ENCODE results near the gene NEB.
"Not testable (repeated sequence)": the region's sequence is repeated elsewhere in the genome, so short reads cannot be mapped to it uniquely, and the experiment has no call there.

NEB gene

DNA sequence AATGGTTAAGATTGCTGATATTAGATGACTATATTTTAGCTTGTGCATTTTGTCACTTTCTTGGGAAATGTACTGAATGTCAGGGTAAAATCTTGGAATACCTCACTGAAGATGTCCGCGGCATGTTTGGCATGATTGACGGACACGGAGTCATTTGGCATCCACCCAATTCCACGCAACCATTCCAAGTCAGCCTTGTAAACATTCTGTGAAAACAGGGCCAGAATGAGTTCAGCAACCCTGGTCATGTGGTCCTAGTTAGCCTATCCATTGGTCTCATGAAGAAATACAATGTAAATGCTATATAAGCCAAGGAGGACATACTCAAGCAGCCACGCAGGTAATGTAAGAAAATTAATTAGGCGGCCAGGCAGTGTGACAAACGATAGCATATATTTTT is 165.1 kb downstream of the NEB start:
- intact Hi-C loops (cut with DNase I) = no loop called here
- DNase-seq = no peak

DNA sequence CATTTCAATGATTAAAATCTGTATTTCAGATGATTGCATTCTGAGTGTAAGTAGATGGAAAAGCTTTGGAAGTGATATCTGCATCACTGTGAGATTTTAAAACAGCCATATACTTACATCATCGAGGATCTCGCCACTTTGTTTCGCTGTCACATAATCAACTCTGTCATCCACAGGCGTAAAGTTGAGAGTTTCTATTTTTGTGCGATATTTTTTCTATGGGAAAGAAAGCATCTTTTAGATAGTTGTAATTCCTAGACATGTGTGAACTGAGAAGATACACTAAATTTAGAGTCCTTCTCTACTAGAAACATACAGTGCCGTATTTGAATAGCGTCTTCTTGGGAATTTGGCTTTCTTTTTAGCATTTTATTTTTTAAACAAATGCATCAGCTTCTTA is 165.8 kb downstream of the NEB start:
- no peak for DNase-seq
- intact Hi-C loops (cut with DNase I) = no loop called here

DNA sequence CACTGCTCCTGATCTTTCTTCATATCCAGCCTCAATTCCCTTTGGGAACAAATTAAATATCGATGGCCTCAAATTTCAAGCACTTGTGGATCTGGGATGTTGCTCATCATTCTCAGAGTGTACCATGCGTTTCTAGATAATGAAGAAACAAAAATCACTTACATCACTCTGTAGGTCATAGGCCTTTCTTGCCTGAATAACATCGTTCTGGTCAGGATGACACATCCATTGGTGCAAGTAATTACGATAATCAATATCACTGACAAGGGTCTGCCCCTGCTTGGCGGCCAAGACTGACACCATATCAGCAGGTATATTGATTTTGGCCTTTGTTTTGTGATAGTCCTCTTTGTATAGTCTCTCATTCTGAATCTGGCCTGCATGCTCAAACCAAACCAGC is 167.3 kb downstream of the NEB start:
- intact Hi-C loops (cut with DNase I) = no loop called here
- no peak for DNase-seq

DNA sequence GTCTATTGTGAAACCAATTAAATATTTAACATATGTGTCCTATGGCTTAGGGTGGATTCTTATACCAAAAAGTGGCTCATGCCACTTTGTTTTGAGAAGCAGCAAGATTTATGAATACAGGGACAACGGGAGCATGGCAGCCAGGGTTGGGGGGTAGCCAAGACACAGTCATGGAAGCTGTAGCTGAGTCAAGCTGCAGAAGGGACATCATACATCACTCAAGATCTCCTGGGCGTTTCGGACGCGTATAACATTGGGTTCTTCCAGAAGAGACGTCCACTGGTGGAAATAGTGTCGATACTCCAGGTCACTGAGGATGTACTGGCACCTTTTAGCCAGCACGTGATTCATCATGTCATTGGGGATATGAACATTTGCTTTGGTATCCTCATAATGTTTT is 171.9 kb downstream of the NEB start:
- DNase-seq = no peak

DNA sequence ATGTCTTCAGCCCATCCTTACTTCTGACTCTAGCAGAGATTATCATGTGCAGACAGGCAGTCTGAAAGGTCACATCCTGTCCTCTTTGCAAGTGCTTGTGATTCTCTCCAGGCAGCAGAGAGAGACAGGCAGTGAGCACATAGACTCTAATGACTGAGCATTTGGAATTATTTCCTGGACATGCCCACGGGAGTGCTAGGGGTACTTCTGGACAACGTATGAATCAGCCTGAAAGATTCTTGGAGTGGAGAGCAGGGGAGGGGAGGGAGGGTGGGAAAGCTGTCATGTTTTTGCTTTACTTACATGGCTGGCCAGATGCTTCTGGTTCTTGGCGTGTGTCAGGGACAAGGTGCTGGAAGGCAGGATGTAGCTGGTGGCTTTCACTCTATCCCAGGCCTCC is 174.0 kb downstream of the NEB start:
- no peak for DNase-seq
- intact Hi-C loops (cut with DNase I) = no loop called here

More for the DNA sequence above, 171.9 kb downstream of the NEB start:
- intact Hi-C loops (cut with DNase I) = no loop called here

DNA sequence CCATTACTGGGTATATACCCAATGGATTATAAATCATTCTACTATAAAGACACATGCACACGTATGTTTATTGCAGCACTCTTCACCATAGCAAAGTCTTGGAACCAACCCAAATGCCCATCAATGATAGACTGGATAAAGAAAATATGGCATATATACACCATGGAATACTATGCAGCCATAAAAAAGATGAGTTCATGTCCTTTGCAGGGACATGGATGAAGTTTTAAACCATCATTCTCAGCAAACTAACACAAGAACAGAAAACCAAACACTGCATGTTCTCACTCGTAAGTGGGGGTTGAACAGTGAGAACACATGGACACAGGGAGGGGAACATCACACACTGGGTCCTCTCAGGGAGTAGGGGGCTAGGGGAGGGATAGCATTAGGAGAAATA is 174.8 kb downstream of the NEB start:
- intact Hi-C loops (cut with DNase I); DNase-seq: not testable (repeated sequence)

DNA sequence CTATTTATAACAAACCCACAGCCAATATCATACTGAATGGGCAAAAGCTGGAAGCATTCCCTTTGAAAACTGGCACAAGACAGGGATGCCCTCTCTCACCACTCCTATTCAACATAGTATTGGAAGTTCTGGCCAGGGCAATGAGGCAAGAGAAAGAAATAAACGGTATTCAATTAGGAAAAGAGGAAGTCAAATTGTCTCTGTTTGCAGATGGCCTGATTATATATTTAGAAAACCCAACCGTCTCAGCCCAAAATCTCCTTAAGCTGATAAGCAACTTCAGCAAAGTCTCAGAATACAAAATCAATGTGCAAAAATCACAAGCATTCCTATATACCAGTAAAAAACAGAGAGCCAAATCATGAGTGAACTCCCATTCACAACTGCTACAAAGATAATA is 176.4 kb downstream of the NEB start:
- DNase-seq; intact Hi-C loops (cut with DNase I): not testable (repeated sequence)

DNA sequence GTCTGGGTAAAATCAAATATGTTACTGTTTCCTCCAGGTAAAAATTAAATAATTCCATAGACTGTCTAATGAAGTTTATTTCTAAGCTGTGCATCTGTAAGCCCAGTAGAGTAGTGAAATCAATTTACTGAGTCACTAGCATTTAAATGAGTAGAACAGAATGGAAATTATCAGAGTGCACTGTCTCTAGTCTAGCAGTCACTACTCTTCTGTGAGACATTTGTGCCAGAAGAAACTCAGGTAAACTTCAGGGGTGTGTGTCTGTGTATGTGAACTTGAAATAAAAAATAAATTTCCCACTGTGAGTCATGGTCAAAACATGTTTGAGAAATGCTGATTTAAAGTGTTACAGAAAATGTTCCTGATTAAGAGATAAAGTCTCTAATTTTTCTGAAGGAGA is 178.2 kb downstream of the NEB start:
- intact Hi-C loops (cut with DNase I) = no loop called here
- no peak for DNase-seq

DNA sequence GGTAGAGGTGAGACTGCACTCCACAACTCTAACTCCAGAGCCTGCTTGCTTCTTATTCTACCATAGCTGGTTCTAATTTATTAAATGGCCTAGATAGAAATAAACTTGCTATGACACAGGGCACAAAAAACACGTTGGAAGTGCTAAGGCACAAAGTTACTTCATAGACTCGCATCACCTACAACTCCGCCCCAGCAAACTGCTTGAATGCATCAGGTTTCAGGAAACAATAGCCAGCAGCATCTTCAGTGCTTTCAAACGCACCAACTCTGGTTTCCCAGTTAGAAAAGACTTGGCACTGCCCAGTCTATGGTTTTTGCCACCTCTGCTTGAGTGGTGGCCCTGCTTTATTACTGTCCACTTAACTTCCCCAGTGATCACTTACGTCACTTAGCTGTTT is 182.0 kb downstream of the NEB start:
- intact Hi-C loops (cut with DNase I) = no loop called here

DNA sequence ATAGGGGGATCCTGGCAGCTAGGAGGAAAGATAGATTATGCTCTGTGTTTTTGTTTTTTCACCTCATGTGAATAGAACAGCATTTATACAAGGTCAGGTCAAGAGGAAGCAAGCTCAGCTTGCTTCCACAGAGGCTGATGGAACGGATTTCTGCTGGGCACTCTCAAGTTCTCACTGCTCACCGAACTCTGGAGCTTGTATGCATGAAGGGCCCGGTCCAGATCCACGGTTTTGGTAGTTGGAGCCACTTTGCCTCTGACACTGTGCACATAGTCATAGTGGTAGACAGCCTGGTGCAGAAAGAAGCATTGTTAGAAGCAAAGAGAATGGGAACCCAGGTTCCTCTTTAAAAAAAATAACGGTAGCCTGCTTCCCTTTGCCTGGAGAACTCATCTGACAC is 182.7 kb downstream of the NEB start:
- DNase-seq = no peak
- intact Hi-C loops (cut with DNase I) = no loop called here

More for the DNA sequence above, 182.0 kb downstream of the NEB start:
- no peak for DNase-seq

DNA sequence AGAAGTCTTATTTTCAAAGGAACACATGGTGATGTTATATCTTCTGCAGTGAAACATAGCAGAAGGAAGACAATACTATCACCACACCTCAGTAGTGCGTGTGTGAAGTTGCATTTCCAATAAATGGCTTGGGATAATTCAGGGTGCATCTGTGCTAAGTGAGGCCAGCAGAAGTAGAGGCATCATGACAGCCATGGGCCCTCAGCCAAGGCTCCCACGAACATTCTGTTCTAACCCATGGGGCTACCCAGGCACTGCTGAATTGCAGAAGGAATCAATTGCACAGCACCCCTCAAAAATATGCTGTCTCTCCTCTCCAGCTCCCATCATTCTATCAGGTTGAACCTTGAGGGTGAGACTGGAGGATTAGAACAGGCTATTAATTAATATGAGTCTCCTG is 185.1 kb downstream of the NEB start:
- intact Hi-C loops (cut with DNase I) = no loop called here
- DNase-seq = peak in 1 of 10 donors; percentile 70

DNA sequence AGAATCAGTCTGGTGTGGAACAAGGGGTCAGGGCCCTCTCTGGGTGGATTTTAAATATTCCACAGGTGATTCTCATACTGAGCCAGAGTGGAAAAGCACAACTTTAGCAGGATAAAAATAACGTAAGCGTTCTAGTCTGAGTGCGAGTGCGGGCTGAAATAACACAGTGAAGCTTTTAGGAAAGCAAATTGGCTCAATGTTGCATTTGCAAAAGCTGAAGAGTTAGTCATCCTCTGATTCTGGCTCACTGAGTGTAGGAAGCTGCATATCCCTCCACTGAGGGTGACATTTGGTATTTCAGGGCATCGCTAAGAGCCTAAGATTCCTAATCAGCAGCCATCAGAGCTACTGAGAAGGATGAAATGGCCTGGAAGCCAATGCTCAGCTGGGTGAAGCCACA is 189.8 kb downstream of the NEB start:
- intact Hi-C loops (cut with DNase I) = no loop called here
- DNase-seq = no peak

DNA sequence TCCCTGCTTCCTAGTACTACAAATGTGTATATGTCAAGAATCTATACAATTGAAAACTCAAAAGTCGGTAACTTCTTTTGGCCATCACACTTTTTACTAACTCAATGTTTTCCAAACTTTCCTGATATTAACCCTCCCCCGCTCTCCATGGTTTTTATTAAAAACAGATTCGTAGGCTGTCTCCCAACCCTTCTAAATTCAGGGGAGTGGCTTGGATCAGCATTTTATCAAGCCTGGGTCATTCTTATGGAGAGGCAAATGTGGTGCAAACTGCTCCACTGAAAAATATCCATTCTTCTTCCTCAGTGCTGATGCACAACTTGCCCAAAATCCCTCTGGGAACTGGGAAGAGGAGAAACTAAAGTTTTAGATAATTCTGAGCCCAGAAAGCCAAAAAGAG is 190.4 kb downstream of the NEB start:
- no peak for DNase-seq
- intact Hi-C loops (cut with DNase I) = no loop called here

DNA sequence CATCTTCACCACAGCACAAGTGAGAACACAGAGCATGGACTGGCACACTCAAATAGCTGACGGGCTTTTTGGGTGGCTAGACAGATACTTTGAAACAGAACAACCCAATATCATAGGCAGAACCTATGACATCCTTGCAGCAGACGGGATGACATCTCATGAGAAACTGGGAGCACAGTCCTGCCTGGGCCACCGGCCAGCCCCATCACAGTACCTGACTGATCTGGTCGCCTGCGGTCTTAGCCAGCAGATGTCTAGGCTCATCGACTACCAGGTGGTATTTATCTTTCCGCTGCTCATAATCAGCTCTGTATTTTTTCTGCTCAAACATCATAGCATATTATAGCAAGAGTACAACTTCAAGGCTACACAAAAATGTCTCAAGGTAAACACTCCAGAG is 200.3 kb downstream of the NEB start:
- no peak for DNase-seq
- intact Hi-C loops (cut with DNase I) = no loop called here

DNA sequence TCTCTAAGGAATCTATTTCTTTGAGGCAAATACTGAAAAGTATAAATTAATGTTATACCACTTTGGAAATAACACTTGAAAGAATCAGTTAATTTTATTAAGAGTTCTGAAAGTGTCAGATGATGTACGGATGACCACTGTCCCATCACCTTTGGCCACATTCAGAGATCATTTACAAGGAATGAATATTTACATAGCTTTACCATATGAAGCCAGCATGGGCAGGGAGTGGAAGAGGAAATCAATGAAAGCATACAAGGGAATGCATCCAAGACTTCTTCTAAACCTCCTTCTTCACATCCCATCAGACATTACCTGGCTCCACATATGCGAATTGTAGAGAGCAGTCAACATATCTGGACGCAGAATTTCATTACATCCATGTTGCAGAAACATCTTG is 201.1 kb downstream of the NEB start:
- no peak for DNase-seq
- intact Hi-C loops (cut with DNase I) = no loop called here

DNA sequence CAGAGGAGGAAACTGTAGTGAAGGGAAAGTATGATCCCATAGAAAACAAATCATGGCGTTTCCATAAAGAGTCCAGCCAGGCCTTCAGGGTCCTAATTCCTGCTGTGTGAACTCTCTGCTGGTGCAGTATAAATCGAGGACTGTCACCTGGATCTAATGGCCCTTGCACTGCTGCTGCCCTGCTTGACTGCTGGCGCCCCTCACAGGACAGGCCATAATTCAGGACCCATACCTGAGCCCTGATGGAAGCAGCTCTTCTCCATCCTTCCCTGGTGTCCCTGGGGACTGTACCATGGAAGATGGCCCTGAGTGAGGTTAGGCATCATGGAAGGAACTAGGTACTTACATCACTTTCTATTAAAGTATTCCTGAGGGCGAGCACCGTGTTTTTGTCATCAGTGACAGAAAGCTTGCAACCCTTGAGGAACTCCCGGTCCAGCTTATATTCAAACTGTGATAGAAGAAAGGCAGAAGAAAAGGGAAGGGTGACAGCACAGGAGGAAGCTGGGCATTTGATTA is 207.6 kb downstream of the NEB start:
- DNase-seq = no peak
- intact Hi-C loops (cut with DNase I) = no loop called here

DNA sequence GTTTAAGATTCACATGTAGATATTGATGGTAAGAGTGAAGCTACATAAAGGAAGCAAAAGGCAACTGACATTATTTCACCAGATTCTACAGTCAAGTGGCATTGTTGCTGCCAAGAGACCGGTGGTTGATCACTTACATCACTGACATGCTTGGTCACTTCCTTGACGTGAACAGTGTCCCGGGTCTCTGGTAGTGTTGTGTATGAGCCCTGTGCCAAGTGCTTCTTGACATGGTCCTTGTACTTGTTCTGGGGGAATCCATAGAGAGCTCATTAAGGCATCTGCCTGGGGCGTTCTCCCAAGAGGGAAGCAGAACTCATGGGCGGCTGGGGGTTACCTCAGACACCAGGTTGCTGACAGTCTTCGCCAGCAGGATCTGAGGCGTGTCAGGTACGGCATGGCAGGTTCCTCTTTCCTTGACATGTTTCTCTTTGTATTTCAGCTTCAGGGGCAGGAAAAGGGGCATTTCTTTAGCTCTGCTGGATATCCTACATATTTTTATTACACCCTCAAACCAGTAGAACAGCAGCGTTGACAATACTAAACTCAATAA is 208.4 kb downstream of the NEB start:
- intact Hi-C loops (cut with DNase I) = no loop called here

DNA sequence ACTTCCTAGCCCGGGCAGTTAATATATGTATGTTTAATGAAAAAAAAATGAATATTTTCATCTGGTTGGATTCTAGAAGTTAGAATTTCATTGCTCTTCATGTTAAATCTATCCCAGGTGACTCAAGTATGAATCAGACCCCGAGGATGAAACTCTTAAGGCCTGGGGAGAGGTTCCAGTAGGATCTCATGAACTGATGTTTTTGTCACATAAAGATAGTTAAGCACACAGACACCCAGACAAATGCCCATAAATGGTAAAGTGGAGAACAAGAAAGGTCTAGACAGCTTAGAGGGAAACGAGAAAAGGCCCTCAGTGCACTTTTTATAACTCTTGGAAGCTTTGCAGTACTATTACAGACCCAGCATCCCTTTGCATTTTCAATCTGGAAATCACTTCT is 210.4 kb downstream of the NEB start:
- DNase-seq = no peak
- intact Hi-C loops (cut with DNase I) = no loop called here

More for the DNA sequence above, 208.4 kb downstream of the NEB start:
- no peak for DNase-seq

DNA sequence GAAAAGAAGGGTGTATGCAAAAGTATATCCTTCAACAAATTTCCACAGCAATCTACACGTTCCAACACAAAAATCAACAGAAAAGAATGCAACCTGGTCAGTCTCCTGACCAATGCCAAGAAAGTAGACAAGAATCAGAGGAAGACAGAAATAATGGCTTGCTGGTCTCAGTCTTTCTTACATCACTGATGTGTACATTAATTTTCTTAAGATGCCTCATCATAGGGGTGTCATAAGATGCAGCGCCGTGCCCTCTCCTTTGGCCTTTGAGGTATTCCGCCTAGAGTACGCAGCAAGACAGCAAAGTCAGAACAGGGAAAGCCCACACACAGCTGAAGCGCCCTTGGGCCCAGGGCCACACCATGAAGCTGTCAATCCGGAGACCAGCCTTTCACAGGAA is 211.7 kb downstream of the NEB start:
- intact Hi-C loops (cut with DNase I) = no loop called here
- DNase-seq = no peak

DNA sequence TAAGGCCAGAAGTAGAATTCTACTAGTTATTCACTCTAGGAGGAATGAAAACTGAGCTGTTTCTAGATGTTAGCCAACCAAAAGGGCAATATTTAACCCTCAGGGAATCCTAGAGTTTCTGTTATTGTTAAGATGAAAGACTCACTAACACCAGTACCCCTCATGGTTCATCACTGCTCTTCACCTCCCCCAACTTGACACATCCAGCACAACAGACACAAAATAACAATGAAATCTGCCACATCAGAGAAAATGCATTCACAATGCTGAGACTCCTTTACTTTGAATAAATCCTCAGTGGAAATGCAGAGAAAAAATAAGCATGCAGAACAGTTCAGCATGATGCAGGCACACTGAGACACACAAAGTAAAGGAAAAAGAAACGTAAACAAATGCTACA is 213.3 kb downstream of the NEB start:
- intact Hi-C loops (cut with DNase I) = no loop called here
- no peak for DNase-seq

DNA sequence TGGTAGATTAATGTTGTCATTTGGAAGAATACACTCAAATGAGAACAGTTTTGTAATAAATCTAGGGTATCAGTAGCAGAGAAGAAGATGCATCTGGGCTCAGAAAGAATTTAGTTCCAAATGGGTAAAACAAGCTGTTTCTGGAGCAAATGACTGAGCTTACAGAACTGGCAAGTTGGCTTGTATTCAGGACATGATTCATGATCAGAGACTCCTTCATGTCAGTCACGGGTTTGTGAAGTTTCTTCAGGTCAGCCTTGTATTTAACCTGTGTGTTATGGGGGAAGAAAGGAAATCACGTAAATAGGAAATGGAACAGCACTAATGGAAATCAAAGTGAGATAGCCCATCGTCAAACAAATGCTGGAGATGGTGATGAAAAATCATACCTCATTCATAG is 215.5 kb downstream of the NEB start:
- intact Hi-C loops (cut with DNase I) = no loop called here
- DNase-seq = no peak

DNA sequence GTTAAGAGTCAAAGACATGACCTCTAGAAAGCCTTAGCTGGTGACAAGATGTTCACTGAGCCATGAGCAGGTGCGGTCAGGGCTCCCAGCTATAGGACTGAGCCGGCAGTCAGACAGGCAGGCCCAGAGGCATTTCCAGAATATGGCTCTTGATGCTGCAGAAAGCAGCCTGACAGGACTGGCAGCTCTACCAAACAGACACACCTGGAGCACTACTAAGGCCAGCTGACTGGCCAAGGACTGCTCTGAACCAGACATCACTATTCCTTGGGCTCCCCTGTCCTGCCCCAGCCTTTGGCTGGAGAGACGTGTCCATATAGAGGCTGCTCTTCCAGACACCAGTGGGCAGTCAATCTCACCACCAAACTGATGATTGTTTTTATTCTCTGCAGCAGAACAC is 225.8 kb downstream of the NEB start:
- intact Hi-C loops (cut with DNase I) = no loop called here
- DNase-seq = no peak

DNA sequence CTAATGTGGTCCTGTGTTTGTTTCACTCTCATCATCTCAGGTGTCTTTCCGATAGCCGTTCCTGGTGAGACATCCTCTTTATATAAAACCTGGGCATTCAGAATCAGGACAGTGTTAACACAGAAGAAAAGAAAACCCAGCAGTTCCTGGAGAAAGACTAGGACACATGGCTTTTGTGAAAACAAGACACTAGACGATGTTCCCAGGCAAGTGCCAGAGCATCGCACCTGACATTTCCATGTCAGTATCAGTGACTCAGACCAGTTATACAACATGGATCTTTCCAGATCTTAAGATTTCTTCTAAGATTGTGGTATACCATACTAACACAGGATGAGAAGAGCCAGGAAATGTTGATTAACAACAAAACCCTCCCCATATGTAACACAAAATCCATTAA is 228.1 kb downstream of the NEB start:
- no peak for DNase-seq
- intact Hi-C loops (cut with DNase I) = no loop called here
